Right lobe of liver (tissue), 4 donors: ENCODE results near the gene UGCG.

Experiments
- POLR2A ChIP-seq: fragments of 450-650 bp; IDR thresholded peaks from one replicate; pipeline ENCODE4 v1.6.1; 2017; ENCODE audit warnings: antibody characterized with exemption, mild to moderate bottlenecking
- TF ChIP-seq, protein P1 (sequence below), 4 donors: fragments of 200-600 bp in 3 of 4; fragments of 450-650 bp in 1 of 4; IDR thresholded peaks; one replicate each; pipeline versions ENCODE4 v1.5.1 to v1.8.0; 2016 to 2022; ENCODE audit warnings: antibody characterized with exemption in 4 of 4, mild to moderate bottlenecking in 2 of 4
- donor health status: DM: no; HTN: no; CAD: no.
- donor health status: DM: no; HTN: no; CAD: no.
- donor health status: DM: no; HTN: yes; CAD: no.

DNA sequence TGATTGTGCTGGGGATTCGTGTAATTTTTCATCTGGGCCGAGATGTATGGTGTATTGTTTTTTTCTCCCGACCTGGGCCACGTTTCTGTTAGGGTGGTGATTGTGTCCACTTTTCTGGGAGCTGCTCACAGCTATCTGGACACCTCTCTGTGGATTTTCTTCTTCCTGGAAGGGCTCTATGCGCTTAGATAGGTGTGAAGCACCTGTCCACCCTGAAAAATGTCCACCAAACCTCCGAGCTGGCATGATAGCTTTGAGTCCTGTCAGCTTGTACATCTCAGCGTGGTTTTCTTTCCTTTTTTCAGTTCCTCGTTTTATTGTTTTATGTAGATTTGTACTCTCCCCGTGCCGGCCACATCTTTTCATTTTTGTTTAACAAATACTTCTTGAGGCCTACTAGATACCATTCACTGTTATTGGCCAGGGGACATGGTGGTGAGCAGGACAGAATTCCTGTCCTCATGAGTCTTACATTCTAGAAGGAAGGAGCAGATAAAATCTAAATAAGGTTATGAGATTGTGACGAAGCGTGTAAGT, 1.1 kb downstream of the UGCG start:
- TF ChIP-seq, protein P1, sequence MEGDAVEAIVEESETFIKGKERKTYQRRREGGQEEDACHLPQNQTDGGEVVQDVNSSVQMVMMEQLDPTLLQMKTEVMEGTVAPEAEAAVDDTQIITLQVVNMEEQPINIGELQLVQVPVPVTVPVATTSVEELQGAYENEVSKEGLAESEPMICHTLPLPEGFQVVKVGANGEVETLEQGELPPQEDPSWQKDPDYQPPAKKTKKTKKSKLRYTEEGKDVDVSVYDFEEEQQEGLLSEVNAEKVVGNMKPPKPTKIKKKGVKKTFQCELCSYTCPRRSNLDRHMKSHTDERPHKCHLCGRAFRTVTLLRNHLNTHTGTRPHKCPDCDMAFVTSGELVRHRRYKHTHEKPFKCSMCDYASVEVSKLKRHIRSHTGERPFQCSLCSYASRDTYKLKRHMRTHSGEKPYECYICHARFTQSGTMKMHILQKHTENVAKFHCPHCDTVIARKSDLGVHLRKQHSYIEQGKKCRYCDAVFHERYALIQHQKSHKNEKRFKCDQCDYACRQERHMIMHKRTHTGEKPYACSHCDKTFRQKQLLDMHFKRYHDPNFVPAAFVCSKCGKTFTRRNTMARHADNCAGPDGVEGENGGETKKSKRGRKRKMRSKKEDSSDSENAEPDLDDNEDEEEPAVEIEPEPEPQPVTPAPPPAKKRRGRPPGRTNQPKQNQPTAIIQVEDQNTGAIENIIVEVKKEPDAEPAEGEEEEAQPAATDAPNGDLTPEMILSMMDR (IDR thresholded peaks at IDR 0.05): no peak
- TF ChIP-seq POLR2A: no peak
